K562 (cell line): ENCODE data around the gene GPR3. TPM values are rescaled to one million over a fixed set of nuclear protein-coding genes. Genes with fewer than 3 reads are reported as not detected.

ENCODE experiments used
- ARID3A ChIP-seq: IDR thresholded peaks from 2 replicates; pipeline ENCODE4 v1.6.1; 2012; ENCODE audit warnings: low read depth, low read length, improper control_type of control experiment, borderline replicate concordance
- CTBP1 ChIP-seq: fragments of 450-650 bp; IDR thresholded peaks from 2 replicates; pipeline ENCODE4 v1.6.1; 2016; ENCODE audit warnings: borderline replicate concordance
- CTCF ChIP-seq, 3 experiments: IDR thresholded peaks in 2 of 3; conservative IDR thresholded peaks in 1 of 3; 2 replicates each; pipeline ENCODE4 v1.5.1; 2011 to 2012; ENCODE audit warnings: low read length in 3 of 3, mild to moderate bottlenecking in 3 of 3, control low read depth in 2 of 3, improper control_type of control experiment in 1 of 3, inconsistent platforms in 1 of 3, low read depth in 1 of 3, mixed read lengths in 1 of 3, moderate library complexity in 1 of 3; ENCODE audit not compliant: insufficient read depth in 2 of 3
- DEAF1 ChIP-seq: fragments of 450-650 bp; formaldehyde crosslinking; IDR thresholded peaks from 2 replicates; pipeline ENCODE4 v1.4.0; 2020; ENCODE audit warnings: mild to moderate bottlenecking, moderate library complexity
- E2F1 ChIP-seq: sonication (generic); formaldehyde crosslinking; IDR thresholded peaks from 2 replicates; pipeline ENCODE4 v1.8.1; 2023; ENCODE audit warnings: mild to moderate bottlenecking, missing genetic modification reagents, moderate library complexity
- EGR1 ChIP-seq: fragments of 450-650 bp; conservative IDR thresholded peaks from 2 replicates; pipeline ENCODE4 v1.6.1; 2017; ENCODE audit warnings: mild to moderate bottlenecking
- ETV5 ChIP-seq: sonication (generic); formaldehyde crosslinking; IDR thresholded peaks from 2 replicates; pipeline ENCODE4 v1.4.0; 2020; ENCODE audit warnings: low read depth, mild to moderate bottlenecking, missing genetic modification reagents
- FOXM1 ChIP-seq, 2 experiments: fragments of 450-650 bp in 1 of 2; sonication (generic) in 1 of 2; formaldehyde crosslinking in 1 of 2; IDR thresholded peaks; 2 replicates each; pipeline versions ENCODE4 v1.6.1 to v1.9.0; 2017 to 2022; ENCODE audit warnings: low read depth in 2 of 2, mild to moderate bottlenecking in 2 of 2, missing genetic modification reagents in 1 of 2, moderate library complexity in 1 of 2
- POLR2A ChIP-seq: fragments of 450-650 bp; conservative IDR thresholded peaks from 2 replicates; pipeline ENCODE4 v1.6.1; 2016
- RAD21 ChIP-seq, 2 experiments: fragments of 250-450 bp in 1 of 2; fragments of 450-650 bp in 1 of 2; sonication (Bioruptor Pico) in 1 of 2; formaldehyde crosslinking in 1 of 2; IDR thresholded peaks in 1 of 2; conservative IDR thresholded peaks in 1 of 2; 2 replicates each; pipeline versions ENCODE4 v1.4.0 to v1.8.0; 2020 to 2022; ENCODE audit warnings: mild to moderate bottlenecking in 2 of 2, moderate library complexity in 1 of 2
- RBFOX2 ChIP-seq: fragments of 200-400 bp; formaldehyde crosslinking; IDR thresholded peaks from 2 replicates; pipeline ENCODE4 v1.6.1; 2017; ENCODE audit warnings: low read depth, mild to moderate bottlenecking, low read length, moderate library complexity
- SREBF1 ChIP-seq: fragments of 150-350 bp; IDR thresholded peaks from 2 replicates; pipeline ENCODE4 v1.6.1; 2014; ENCODE audit warnings: antibody characterized with exemption, low read depth, low read length, borderline replicate concordance
- STAG1 ChIP-seq: sonication (generic); formaldehyde crosslinking; IDR thresholded peaks from 2 replicates; pipeline ENCODE4 v1.5.0; 2020; ENCODE audit warnings: missing genetic modification reagents, borderline replicate concordance
- TBP ChIP-seq: optimal IDR thresholded peaks from 2 replicates; pipeline ENCODE3; 2011; ENCODE audit warnings: low read depth, low read length, improper control_type of control experiment
- TEAD1 ChIP-seq, 2 experiments: fragments of 450-650 bp in 1 of 2; sonication (generic) in 1 of 2; formaldehyde crosslinking; IDR thresholded peaks; 2 replicates each; pipeline versions ENCODE4 v1.4.0 to v1.8.0; 2020 to 2022; ENCODE audit warnings: mild to moderate bottlenecking in 2 of 2, missing genetic modification reagents in 1 of 2
- XRCC3 ChIP-seq: fragments of 450-650 bp; IDR thresholded peaks from 2 replicates; pipeline ENCODE4 v1.6.1; 2017; ENCODE audit warnings: mild to moderate bottlenecking, moderate library complexity
- ZKSCAN8 ChIP-seq: fragments of 200-800 bp; sonication (Bioruptor generic); IDR thresholded peaks from 2 replicates; pipeline ENCODE4 v1.6.1; 2016; ENCODE audit warnings: missing genetic modification characterization, missing compliant biosample characterization
- ZNF165 ChIP-seq: fragments of 250-450 bp; sonication (Bioruptor Pico); IDR thresholded peaks from 2 replicates; pipeline ENCODE4 v1.4.0; 2020; ENCODE audit warnings: borderline replicate concordance
- ZNF511 ChIP-seq: sonication (generic); formaldehyde crosslinking; IDR thresholded peaks from 2 replicates; pipeline ENCODE4 v1.8.0; 2022; ENCODE audit warnings: mild to moderate bottlenecking, missing genetic modification reagents
- ZNF766 ChIP-seq: fragments of 200-800 bp; sonication (Bioruptor generic); conservative IDR thresholded peaks from 2 replicates; pipeline ENCODE4 v1.6.1; 2016; ENCODE audit warnings: missing genetic modification characterization, missing compliant biosample characterization
- polyA plus RNA-seq, 8 experiments: library from polyadenylated mRNA; depleted of rRNA in 4 of 8; stranded (reverse) in 5 of 8; unstranded in 3 of 8; fragments of >200 nt; fragmentation: Nextera tagmentation in 2 of 8; fragmentation: Illumina TruSeq in 1 of 8; extraction: Ambion mirVana in 2 of 8; extraction: Trizol in 1 of 8; gene quantifications; 2 replicates each; pipeline versions ENCODE4 v1.2.1 to v1.2.3, GENCODE V29; 2011 to 2014; ENCODE audit warnings: inconsistent platforms in 1 of 8, missing spikeins in 1 of 8
- total RNA-seq, 7 experiments: library from RNA; depleted of rRNA in 6 of 7; stranded (reverse); fragments of >200 nt in 6 of 7; fragmentation: Illumina TruSeq in 2 of 7; extraction: Trizol in 2 of 7; gene quantifications; 2 replicates each; pipeline versions ENCODE4 v1.2.1 to v1.2.3, GENCODE V29; 2011 to 2021; ENCODE audit warnings: low replicate concordance in 1 of 7

Gene GPR3
- total and polyA plus RNA-seq, 9 of the 15 experiments (the other 6 are each of a cell fraction or from before 2014, with no cell fraction given): 0.24 to 11.5 (median 3.7) TPM

- no peak for TF ChIP-seq ZNF165 (CRISPR knock-in tag)
- no peak for TF ChIP-seq E2F1 (CRISPR knock-in tag)
- TF ChIP-seq CTCF (IDR thresholded peaks at IDR 0.05 in 2 of 3, conservative IDR thresholded peaks at IDR 0.05 in 1 of 3; ENCODE audit: insufficient read depth in 2 of 3, low read depth in 1 of 3, low read length in 3 of 3): peak; percentile 97 to 99 (median 99)
- TF ChIP-seq ZNF511 (CRISPR knock-in tag): no peak
- TF ChIP-seq RAD21 (CRISPR knock-in tag; conservative IDR thresholded peaks at IDR 0.05 in 1 of 2, IDR thresholded peaks at IDR 0.05 in 1 of 2): peak; percentile 91 to 92
- no peak for TF ChIP-seq FOXM1 (IDR thresholded peaks at IDR 0.05; ENCODE audit: low read depth)
- TF ChIP-seq FOXM1 (CRISPR knock-in tag; IDR thresholded peaks at IDR 0.05; ENCODE audit: low read depth): no peak
- peak; percentile 89 for TF ChIP-seq DEAF1 (CRISPR knock-in tag)
- TF ChIP-seq TBP: peak; percentile 17
- TF ChIP-seq CTBP1: peak; percentile 27; the same call in 1 of the 2 replicates
- peak; percentile 54 for TF ChIP-seq RBFOX2
- no peak for TF ChIP-seq ETV5 (CRISPR knock-in tag)
- no peak for TF ChIP-seq XRCC3
- TF ChIP-seq ZNF766: 0 out of 2 replicates have a peak, but pooled peaks have one; percentile 23
- 0 out of 4 replicates have a peak, but pooled peaks of 1 of the 2 experiments have one; percentile 60 for TF ChIP-seq TEAD1 (CRISPR knock-in tag; IDR thresholded peaks at IDR 0.05)
- no peak for TF ChIP-seq EGR1
- TF ChIP-seq ZKSCAN8 (CRISPR knock-in tag): no peak
- peak; percentile 49 for TF ChIP-seq POLR2A
- TF ChIP-seq SREBF1: peak; percentile 59; the same call in 1 of the 2 replicates
- peak; percentile 48; the same call in 1 of the 2 replicates for TF ChIP-seq ARID3A
- peak; percentile 86 for TF ChIP-seq STAG1 (CRISPR knock-in tag)
These were observed 3.2 kb downstream of the GPR3 start (continued) for GRCh38 chr1:27395441-27396195.
